GM18868 (cell line): Measurements from ENCODE around the gene PARS2.
"Not testable (repeated sequence)": the region's sequence is repeated elsewhere in the genome, so short reads cannot be mapped to it uniquely, and the experiment has no call there.

ENCODE experiments used
- ATAC-seq: cut with Tn5 transposase; IDR thresholded peaks from one replicate; pipeline ENCODE4 v1.9.1; 2021; ENCODE audit warnings: mild to moderate bottlenecking, moderate library complexity; ENCODE audit not compliant: unreplicated experiment

PARS2 gene

DNA sequence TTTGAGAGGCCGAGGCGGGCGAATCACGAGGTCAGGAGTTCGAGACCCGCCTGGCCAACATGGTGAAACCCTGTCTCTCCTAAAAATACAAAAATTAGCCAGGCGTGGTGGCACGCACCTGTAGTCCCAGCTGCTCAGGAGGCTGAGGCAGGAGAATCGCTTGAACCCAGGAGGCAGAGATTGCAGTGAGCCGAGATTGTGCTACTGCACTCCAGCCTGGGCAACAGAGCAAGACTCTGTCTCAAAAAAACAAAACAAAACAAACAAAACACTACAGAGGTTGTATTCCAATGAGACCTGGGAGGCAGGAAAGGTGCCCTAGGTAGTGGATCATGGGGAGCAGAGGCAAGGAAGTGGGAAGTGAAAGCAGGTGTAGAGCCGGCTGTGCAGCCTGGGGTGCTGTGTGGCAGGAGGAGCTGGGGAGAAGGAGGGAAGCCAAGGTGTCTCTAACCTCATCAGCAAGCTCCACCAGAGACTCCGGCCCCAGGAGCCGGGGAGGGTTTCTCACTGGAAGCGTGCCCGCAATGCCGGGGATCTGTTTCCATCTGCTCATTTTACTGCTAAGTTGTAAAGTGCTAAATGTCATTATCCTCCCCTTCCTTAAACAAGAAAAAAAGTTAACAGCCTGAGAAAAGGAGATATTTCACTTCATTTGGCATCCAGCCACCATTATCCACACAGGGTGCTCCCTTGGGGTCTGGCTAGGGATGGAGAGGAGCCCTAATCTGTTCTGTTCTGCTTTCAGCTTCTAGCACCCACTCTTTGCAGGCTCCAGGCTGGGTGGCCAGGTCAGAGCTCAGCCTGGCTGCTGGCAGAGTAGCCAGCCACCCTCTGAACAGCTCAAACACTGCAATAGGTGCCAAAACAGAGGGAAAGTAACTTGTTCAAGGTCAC lies 11.8 kb upstream of the PARS2 start:
- not testable (repeated sequence) for ATAC-seq

DNA sequence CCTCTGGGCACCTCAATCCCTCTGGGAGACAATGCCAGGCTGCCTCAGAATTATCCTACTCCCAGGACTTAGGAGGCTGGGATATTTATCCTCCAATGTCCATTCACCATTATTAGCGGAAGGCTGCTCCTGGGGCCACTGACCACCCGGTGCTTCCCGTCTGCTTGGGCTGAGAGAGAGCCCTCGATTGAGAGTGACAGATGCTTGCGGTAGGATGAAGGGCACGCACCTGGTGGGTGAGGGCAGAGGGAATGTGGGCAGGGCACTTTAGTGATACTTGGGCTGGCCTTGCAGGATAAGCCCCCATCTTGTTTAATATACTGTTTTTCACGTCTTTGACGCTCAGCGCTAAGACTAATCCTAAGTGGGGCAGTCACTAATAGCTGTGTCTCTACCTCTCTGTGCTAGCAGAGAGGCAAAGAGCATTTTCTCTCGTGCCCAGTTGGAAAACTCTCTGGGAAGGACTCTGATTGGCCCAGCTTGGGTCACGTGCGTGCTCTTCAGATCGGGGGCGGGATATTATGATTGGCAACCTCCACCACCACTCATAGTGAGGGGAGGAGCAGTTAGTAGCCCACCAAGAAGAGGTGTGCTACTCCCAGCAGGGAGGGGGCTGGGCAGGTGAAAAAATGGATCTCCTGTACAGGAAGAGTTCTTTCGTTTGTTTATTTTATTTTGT lies 10.6 kb upstream of the PARS2 start:
- no peak for ATAC-seq

DNA sequence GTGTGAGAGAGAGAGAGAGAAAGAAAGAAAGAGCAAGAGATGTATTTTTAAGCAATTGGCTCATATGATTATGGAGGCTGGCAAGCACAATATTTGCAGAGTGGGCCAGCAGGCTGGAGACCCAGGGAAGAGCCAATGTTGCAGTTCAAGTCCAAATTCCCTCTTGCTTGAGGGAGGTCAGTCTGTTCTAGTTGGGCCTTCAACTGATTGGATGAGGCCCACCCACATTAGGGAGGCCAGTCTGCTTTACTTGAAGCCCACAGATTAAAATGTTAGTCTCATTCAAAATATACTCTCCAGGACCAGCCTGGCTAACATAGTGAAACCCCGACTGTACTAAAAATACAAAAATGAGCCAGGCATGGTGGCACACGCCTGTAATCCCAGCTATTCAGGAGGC lies 8.6 kb upstream of the PARS2 start:
- no peak for ATAC-seq

DNA sequence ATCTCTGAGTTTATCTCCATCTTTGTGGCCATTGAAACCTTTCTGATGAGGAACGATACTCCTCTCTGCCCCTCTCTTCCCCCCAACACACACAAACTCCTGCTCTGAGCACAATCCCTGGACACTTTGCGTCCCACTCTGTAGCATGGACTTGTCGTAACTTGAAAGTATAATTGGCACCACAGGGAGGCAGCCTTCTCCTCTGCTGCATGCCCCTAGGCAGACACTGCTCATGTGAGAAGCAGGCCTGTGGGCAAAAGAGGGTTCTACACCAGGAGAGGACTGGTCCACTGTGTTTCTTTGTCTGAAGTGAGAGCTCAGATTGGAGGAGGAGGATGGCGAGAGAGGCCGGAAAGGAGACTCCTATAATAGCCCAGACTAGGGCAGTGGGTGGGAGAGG lies 3.8 kb upstream of the PARS2 start:
- ATAC-seq = no peak

DNA sequence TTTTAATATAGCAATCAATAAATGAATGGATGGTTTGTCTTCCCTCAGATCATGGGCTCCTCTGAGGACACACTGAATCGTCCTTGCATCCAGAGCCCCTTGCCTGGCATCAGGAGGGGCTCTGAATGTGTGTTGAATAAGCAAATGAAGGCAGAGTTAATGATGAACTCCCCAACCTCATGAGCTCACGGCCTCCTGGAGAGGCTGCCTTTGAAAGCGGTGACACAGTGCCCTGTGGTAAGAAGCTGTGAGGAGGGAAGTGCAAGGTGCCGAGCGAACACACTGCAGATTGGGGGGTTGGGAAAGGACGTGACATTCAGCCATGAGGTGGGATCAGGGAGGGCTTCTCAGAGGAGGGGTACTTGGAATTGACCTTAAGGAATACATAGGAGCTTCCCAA lies 3.2 kb upstream of the PARS2 start:
- ATAC-seq = no peak

DNA sequence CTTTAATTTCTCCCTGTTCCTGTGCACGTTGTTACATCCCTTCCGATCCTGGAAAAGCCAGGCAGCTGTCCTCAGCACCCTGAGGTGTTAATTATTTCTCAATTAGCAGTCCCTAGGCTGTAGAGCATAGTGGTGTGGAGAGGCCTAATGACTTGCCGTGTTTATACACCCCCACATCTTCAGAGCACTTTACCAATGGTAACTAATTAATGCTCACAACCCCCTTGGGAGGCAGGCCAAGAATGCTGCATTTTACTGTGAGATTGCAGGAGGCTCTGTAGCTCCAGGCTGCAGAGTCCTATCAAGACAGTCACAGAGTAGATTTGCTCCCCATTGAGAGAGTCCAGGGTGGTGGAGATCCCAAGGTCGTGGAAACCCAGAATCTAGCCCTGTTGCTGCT lies 2.4 kb upstream of the PARS2 start:
- ATAC-seq = no peak

DNA sequence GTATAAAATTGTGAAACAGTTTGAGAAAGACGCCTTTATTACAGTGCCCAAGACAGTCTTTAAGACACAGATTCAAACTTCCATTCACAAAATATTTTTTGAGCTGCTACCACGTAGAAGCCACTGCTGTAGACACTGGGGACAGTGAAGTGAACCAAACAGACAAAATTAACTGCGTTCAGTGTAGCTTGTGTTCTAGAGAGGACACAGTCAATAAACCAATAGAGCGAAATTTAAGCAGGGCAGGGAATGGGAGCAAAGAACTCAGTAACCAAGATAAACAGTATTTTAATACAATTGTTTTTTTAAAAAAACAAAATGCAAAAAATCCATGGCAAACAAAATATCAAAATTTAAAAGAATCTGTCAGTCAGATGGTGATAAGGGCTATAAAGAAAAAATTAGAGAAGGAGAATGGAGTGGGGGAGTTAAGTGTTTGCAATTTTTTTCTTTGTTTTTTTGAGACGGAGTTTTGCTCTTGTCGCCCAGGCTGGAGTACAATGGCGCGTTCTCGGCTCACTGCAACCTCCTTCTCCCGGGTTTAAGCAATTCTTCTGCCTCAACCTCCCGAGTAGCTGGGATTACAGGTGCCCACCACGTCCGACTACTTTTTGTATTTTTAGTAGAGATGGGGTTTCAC lies 719 bp upstream of the PARS2 start:
- ATAC-seq = peak; percentile 12

DNA sequence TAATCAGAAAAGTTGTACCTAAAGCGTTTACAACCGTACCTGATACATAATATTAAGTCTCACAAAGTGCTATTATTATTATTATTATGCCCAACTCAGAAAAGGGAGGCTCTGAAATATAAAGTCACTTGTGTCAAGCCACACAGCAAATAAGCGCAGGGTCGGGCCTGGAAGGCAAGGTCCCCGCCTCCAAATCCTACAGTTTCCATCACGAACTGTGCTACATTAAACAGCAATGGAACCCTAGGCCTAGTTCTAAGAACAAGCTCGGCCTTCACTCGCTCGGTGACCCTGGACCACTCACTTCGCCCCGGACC lies 549 bp downstream of the PARS2 start:
- no peak for ATAC-seq

DNA sequence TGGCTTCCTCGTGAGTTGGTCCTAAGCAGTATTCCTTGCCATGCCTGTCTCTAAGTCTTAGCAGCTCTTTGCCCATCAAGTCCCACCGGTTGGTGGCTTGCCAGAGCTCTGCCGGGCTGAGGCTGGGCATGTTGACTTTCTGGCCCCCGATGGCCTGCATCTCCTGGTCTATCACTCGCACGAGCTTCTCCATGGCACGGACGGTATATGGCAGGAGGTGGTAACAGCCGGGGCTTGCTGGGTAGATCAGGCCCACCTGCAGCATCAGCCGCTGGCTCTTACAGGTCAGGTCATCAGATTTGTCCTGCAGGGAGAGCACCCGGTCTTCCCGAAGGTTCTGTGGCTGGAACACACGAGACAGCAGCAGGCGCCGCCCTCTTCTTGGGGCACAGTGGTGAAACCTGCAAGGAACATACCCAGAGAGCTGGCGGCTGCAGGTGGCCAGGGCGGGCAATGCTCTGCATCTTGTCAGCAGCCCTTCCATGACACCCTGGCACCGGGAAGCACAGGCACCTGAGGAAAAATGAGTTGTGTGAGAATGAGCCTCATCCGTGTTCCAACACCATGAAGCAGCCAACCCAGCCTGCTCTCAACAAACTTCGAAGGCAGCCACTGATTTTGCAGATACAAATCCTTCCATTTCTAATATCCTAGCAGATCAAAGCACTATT lies 5.5 kb downstream of the PARS2 start:
- ATAC-seq = no peak

DNA sequence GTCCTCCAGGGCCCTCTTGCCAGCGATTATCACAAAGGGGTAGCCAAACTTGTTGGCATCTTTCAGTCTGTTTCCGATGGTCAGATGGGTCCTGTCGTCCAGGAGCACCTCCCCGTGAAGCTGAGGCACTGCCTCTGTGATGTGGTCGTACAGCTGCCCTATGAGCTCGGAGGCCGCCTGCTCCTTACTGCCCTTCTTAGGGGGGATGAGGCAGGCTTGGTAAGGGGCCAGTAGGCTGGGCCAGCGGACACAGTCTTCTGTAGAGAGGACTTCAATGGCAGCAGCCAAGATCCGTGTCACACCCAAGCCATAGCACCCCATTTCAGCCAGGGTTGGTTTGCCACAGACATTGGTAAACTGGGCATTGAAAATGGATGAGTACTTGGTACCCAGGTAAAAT lies 6.5 kb downstream of the PARS2 start:
- ATAC-seq = no peak

DNA sequence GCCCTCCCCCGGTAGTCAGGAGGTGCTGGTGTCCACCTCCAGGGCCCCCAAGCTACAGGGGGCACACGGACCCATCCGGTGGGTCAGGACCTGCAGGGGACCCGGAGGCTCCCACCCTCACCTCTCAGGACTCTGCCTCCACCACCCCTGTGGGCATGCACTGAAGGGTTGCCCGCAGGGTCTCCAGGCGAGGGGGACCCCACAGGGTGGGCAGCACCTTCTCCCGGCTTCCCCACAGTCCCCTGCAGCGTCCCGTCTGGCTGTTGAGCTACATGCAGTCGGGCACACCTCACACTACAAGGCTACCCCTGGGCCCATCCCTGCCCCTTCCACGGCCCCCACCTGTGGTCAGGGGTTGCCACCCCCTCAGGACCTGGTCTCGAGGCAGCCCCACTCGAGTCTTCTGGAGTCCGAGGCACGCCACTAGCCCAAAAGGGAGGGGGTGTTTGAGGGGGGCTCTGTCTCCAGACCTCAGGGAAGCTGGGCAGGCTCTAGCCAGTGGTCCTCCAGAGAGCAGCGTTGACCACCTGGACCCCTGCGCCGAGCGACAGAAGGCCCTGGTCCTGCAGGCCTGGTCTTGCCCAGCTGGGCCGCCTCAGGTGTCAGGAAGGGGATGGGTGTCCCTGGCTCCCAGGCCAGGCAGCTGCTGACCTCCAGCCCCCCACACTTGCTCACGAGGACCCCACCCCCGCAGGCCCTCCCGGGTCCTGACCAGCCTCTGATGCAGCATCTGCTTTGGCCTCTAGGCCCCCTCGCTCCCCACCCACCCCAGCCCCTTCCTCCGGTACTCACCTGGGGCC lies 9.6 kb downstream of the PARS2 start:
- ATAC-seq = no peak

DNA sequence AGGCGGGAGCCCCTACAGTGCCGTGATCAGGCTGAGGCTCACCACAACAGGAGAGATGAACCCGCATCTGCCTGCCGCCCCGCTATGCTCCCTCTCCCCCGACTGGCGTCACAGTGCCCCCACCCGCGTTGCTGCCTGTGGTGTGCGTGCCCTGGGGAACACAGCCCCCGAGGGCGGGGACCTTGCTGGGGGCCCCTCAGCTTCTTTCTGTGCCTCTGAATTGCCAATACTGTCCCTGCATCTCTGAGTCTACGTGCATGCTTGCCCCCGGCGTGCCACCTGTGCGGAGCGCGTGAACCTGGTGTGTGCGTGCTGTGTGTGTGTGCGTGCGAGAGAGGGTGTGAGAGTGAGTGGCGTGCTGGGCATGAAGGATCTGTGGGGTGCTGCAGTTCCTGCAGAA lies 10.3 kb downstream of the PARS2 start:
- no peak for ATAC-seq

DNA sequence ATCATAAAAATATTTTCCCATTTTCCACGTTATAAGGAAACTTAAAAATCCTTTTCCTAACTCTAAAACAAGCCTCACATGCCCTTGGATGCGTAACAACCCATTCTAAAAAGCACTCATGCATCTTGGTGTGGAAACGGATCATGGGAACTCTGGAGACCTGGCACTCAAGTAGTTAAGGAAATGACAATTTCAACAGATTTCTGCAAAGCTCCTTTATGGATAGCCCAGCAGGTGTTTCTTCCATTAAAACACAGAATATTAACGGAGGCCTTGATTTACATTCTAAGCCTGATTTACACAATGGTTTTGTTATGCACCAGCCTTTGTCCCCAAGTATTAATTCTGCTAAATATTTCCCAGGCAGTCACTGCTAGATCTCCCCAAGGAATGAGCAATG lies 12.9 kb downstream of the PARS2 start:
- no peak for ATAC-seq

DNA sequence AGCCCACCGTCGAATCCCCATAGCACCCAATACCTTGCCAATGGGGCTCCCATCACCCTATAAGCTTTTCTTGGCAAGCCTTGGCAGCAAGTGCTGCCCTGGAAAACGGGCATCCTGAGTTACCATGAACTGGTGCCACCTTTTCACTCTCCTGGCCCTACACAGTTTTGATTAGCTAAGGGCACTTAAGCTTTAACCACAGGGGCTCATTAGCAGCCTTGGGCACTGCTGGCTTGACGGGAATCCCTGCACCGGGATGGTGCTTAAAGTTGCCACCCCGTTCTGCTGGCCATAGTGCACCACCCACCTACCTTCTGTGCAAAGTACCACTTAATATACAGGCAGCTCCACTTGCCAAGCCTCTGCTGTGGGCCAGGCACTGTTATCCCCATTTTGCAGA lies 13.7 kb downstream of the PARS2 start:
- no peak for ATAC-seq

DNA sequence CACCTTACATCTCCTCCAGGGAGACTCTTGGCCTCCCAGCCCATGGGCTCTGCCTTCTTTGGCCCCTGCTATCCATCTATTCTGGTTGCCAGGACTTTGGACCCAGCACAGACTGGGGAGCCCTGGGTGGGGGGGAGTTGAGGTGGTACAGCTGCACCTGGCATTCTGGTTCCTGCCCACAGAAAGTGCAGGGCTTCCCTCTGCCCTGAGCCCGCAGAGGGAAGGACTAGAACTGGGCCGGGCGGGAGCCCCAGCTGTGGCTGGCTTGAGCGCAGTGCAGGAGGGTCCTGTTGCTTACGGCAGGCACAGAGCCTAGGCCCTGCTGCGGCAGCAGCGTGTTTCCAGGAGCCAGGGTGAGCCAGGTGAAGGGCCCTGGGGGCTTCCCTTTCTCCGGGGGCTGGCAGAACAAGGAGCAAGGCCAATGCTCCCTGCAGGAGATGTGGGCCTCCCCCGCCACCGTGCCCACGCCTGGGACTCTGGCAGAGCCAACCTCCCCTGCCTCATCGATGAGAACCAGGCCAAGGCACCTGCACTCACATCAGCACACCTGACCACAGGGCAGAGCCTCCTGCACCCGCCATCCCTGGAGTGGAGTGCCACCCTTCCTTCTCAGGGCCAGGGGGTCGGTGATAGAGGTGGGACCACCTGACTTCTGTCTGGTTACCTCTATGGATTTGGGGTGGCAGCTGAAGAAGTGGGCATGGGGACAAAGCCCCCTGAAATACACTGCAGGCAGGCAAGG lies 16.1 kb downstream of the PARS2 start:
- ATAC-seq = no peak

DNA sequence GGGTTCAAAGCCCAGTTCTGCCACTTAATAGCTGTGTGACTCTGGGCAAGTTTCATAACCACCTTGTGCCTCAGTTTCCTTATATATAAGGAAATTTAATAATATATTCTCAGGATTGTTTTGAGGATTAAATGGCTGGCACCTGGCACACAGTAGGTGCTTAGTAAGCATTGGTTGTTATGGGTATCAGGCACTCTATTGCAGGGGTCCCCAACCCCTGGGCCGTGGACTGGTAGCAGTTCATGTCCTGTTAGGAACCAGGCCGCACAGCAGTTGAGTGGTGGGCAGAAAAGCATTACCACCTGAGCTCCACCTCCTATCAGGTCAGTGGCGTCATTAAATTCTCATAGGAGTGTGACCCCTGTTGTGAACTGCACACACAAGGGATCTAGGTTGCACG lies 18.5 kb downstream of the PARS2 start:
- no peak for ATAC-seq

DNA sequence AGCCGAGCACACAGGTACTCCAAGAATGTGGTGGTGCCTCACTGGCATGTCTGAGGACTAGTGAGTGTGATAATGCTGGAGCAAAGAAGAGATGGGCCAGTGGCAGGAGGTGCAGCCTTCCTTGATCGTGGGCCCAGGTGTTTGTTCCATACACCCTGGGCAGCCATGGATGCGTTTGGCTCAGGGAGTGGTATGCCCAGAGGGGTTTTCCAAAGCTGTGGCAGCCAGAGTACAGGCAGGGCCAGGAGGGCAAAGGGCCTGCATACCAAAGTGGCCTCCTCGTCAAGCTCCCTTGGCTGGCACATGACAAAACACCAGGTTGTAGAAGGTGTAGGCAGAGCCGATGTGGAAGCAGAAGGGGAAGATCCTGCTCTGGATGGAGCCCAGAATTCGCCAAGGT lies 19.0 kb downstream of the PARS2 start:
- ATAC-seq = no peak

DNA sequence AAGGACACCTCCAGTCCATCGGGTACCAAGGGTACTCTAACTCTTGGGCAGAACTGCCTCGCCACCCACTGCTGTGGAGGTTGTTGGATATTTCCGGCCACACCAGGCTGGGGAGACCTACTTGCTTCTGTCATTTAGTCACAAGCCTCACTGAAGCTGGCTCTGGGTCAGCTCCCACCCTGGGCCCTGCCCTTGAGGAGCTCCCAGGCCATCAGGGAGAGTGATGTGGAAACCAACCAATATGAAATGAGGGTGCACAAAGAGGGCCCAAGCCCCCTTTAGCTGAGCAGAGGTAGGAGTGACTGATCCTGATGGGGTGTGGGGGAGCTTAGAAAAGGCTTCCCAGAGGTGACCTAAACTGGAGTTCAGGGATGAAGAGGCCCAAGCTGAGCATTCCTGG lies 19.6 kb downstream of the PARS2 start:
- no peak for ATAC-seq

DNA sequence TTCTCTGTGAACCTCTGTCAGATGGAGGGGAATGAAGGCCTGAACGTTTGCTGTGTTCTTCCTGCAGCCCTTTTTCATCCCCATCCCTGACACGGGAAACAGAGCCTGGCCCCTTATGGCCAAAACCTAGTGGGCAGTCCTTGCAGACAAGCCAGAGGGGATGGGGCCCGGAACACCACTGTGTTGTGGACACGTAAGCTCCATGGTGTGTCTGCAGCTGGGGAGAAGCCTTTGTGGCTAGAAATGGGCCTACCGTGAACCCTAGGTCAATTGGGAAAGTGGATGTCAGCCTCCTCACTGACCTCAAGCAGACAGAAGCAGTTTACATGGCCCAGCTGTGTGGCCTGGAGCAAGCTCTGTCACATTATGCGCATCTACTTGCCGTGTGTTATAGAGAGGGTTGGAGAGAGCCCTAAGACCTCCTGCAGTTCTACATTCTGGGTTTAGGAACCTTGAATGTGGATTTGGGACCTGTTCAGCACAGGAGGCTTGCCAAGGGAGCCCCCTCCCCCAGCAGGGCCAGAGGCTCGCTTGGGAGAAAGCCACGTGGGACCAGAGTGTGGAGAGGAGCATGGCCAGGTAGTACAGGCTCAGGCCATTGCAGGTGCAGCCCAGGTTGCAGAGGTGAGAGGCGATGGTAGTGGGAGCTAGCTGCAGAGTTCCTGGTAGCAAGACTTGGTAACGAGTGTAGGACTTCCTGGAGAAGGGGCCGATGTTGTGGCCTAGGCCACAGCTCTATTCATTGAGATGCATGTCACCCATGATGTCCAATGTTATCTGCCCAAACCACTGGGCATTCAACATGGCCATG lies 20.7 kb downstream of the PARS2 start:
- no peak for ATAC-seq
